DOHH2 (cell line): Measurements from ENCODE around the gene NFIA.

Experiments
- H3F3A ChIP-seq: fragments of 200-600 bp; sonication (generic), shearing (Covaris generic); 2 replicates; pipeline ENCODE4 v1.6.0; 2016; ENCODE audit warnings: antibody characterized with exemption, mild to moderate bottlenecking; ENCODE audit not compliant: control insufficient read depth, insufficient read depth
- H3K27ac ChIP-seq: fragments of 200-600 bp; sonication (generic); 2 replicates; pipeline ENCODE4 v1.5.1; 2014; ENCODE audit warnings: low read depth, mild to moderate bottlenecking, low read length, moderate library complexity
- H3K27me3 ChIP-seq: fragments of 200-600 bp; sonication (generic); 2 replicates; pipeline ENCODE4 v1.6.1; 2014; ENCODE audit warnings: mild to moderate bottlenecking, low read length, mixed read lengths; ENCODE audit not compliant: control insufficient read depth
- H3K36me3 ChIP-seq: fragments of 200-600 bp; sonication (generic); 2 replicates; pipeline ENCODE4 v1.6.1; 2014; ENCODE audit warnings: mild to moderate bottlenecking, low read length, moderate library complexity, mixed read lengths; ENCODE audit not compliant: control insufficient read depth
- H3K4me1 ChIP-seq: fragments of 200-600 bp; sonication (generic); 2 replicates; pipeline ENCODE4 v1.6.1; 2014; ENCODE audit warnings: mild to moderate bottlenecking, low read length, mixed read lengths; ENCODE audit not compliant: control insufficient read depth
- H3K4me2 ChIP-seq: fragments of 200-600 bp; sonication (generic); 2 replicates; pipeline ENCODE4 v1.6.0; 2014; ENCODE audit warnings: mild to moderate bottlenecking, low read length, moderate library complexity
- H3K4me3 ChIP-seq: fragments of 200-600 bp; sonication (generic); 2 replicates; pipeline ENCODE4 v1.5.1; 2014; ENCODE audit warnings: mild to moderate bottlenecking, low read length, mixed read lengths
- H3K79me2 ChIP-seq: fragments of 200-600 bp; sonication (generic); 2 replicates; pipeline ENCODE4 v1.6.1; 2014; ENCODE audit warnings: mild to moderate bottlenecking, low read length, mixed read lengths; ENCODE audit not compliant: control insufficient read depth
- H3K9me2 ChIP-seq: fragments of 200-600 bp; sonication (generic); replicated peaks from 2 replicates; pipeline ENCODE4 v1.6.1; 2014; ENCODE audit warnings: mild to moderate bottlenecking, low read length, mixed read lengths; ENCODE audit not compliant: control insufficient read depth
- H3K9me3 ChIP-seq: fragments of 200-600 bp; sonication (generic); 2 replicates; pipeline ENCODE4 v1.6.1; 2014; ENCODE audit warnings: antibody characterized with exemption, low read length, mixed read lengths; ENCODE audit not compliant: control insufficient read depth, insufficient read depth
- H4K20me1 ChIP-seq: fragments of 200-600 bp; sonication (generic); 2 replicates; pipeline ENCODE4 v1.6.0; 2014; ENCODE audit warnings: low read depth, mild to moderate bottlenecking, antibody characterized with exemption, low read length, moderate library complexity; ENCODE audit not compliant: control insufficient read depth, insufficient read depth
- EZH2phosphoT487 ChIP-seq: fragments of 200-600 bp; sonication (generic); IDR thresholded peaks from 2 replicates; pipeline ENCODE4 v1.6.1; 2017; ENCODE audit warnings: borderline replicate concordance, mild to moderate bottlenecking, antibody characterized with exemption, low read length, moderate library complexity, mixed read lengths
- TF ChIP-seq, protein P1 (sequence below): fragments of 200-600 bp; sonication (generic); IDR thresholded peaks from one replicate; pipeline ENCODE4 v1.5.1; 2014; ENCODE audit warnings: antibody characterized with exemption, mild to moderate bottlenecking, low read depth, low read length; ENCODE audit not compliant: poor library complexity, severe bottlenecking

Gene NFIA

DNA sequence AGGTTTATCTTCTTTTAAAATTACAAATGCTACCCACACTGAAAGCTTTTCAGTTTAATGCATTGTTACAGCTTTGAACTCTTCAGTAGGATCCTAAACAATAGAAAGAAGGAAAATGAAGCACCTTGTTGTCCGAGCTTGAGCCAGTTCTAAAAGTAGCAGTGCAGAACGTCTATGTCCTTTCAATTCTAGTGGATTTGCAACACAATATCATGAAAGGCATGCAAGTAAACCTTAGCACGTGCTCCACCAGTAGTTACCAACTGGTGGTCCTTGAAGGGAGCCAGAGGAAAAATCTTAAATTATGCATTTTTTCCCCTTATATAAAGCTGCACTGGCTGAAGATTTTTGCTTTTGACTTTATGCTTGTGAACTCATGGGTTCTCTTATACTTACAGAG lies 208.2 kb downstream of the NFIA start:
- no peaks in the 10 kb centered on the region for H3F3A ChIP-seq
- no peaks in the 10 kb centered on the region for H3K27me3 ChIP-seq
- no peak overlapping the region for H3K27ac ChIP-seq
- no peaks in the 10 kb centered on the region for H3K79me2 ChIP-seq
- H3K4me2 ChIP-seq: no peak overlapping the region
- H3K4me1 ChIP-seq: no peaks in the 10 kb centered on the region
- no peaks in the 10 kb centered on the region for H4K20me1 ChIP-seq
- TF ChIP-seq EZH2phosphoT487: no peak
- TF ChIP-seq, protein P1, sequence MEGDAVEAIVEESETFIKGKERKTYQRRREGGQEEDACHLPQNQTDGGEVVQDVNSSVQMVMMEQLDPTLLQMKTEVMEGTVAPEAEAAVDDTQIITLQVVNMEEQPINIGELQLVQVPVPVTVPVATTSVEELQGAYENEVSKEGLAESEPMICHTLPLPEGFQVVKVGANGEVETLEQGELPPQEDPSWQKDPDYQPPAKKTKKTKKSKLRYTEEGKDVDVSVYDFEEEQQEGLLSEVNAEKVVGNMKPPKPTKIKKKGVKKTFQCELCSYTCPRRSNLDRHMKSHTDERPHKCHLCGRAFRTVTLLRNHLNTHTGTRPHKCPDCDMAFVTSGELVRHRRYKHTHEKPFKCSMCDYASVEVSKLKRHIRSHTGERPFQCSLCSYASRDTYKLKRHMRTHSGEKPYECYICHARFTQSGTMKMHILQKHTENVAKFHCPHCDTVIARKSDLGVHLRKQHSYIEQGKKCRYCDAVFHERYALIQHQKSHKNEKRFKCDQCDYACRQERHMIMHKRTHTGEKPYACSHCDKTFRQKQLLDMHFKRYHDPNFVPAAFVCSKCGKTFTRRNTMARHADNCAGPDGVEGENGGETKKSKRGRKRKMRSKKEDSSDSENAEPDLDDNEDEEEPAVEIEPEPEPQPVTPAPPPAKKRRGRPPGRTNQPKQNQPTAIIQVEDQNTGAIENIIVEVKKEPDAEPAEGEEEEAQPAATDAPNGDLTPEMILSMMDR: no peak
- H3K9me2 ChIP-seq: no peaks in the 10 kb centered on the region
- no peak overlapping the region for H3K4me3 ChIP-seq
- no peaks in the 10 kb centered on the region for H3K9me3 ChIP-seq
- no peaks in the 10 kb centered on the region for H3K36me3 ChIP-seq

DNA sequence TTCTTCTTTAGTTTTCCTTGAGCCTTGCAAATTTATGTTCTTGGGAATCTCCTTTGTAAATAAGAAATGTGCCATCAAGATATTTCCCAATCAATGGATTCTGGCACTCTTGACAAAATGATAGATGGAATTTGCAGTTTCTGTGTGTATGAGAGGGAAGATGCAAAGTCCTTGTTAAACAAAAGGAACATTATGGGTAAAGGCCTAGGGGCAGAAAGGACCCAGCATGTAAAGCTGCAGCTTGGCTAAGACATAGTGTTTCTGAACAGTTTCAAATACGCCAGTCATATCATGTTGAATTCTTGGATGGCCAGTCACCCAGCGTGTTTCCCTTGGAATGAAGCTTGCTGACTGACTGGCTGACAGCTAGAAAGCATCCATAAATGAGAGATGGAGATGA lies 210.8 kb downstream of the NFIA start:
- TF ChIP-seq EZH2phosphoT487: no peak
- TF ChIP-seq, protein P1: no peak
- Histone ChIP-seq H3K36me3 (no peaks in the 10 kb centered on the region), H3K4me3 (no peak overlapping the region), H3K4me2 (no peak overlapping the region), H3K27me3 (no peaks in the 10 kb centered on the region), H3K27ac (no peak overlapping the region), H4K20me1 (no peaks in the 10 kb centered on the region), H3K9me3 (no peaks in the 10 kb centered on the region), H3F3A (no peaks in the 10 kb centered on the region), H3K4me1 (no peaks in the 10 kb centered on the region), H3K9me2 (no peaks in the 10 kb centered on the region), H3K79me2 (no peaks in the 10 kb centered on the region)

DNA sequence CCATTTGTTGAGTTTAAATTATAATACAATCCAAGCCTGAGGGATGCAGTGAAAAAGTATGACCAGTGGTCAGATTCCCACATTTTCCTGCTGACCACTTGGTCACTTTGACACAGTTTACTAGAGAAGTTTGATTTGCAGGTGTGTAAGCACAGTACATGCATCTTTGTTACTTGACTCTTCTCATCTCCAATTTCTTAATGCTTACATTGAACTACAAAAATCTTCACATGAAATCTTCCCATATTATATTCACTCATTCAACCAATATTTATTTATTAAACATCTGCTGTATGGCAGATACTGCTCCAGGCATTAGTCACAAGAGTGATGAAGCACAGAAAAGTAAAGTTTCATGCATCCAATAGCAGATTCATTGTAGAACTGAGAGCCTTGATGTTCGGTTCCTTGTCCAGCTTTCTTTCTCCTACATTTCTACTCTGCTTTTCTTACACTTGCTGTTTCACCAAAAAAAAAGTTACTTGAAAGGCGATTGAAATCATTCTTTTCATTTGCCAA lies 211.7 kb downstream of the NFIA start:
- Histone ChIP-seq H3K27ac (no peak overlapping the region), H3K9me2 (no peaks in the 10 kb centered on the region), H4K20me1 (no peaks in the 10 kb centered on the region), H3K4me3 (no peak overlapping the region), H3K79me2 (no peaks in the 10 kb centered on the region), H3K27me3 (no peaks in the 10 kb centered on the region), H3K36me3 (no peaks in the 10 kb centered on the region), H3K4me1 (no peaks in the 10 kb centered on the region), H3K4me2 (no peak overlapping the region), H3K9me3 (no peaks in the 10 kb centered on the region), H3F3A (no peaks in the 10 kb centered on the region)
- TF ChIP-seq EZH2phosphoT487: no peak
- TF ChIP-seq, protein P1: no peak

DNA sequence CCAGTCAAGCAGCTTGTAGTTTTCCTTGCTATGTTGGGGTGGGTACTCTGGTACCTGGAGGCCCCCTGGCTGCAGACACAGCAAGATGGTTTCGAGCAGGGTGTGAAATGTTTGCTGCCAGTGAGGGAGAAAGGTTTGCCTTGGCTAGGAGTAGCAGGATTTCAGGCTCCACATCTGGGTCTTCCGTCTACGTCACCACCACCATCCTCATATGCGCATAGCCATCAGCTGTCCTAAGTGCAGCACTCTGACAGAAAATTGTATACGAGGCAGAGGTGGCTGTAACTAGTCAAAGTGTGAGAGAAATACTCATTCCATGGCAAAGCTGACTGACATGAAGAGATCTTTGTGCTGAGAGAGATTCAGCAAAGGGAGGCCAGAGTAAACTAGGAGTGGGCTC lies 212.6 kb downstream of the NFIA start:
- H3K36me3 ChIP-seq: no peaks in the 10 kb centered on the region
- H3K27me3 ChIP-seq: no peaks in the 10 kb centered on the region
- no peaks in the 10 kb centered on the region for H3K9me3 ChIP-seq
- H3K4me3 ChIP-seq: no peak overlapping the region
- no peaks in the 10 kb centered on the region for H3F3A ChIP-seq
- H3K4me1 ChIP-seq: no peaks in the 10 kb centered on the region
- H3K79me2 ChIP-seq: no peaks in the 10 kb centered on the region
- no peaks in the 10 kb centered on the region for H3K9me2 ChIP-seq
- H3K4me2 ChIP-seq: no peak overlapping the region
- TF ChIP-seq EZH2phosphoT487: no peak
- TF ChIP-seq, protein P1: no peak
- H4K20me1 ChIP-seq: no peaks in the 10 kb centered on the region
- H3K27ac ChIP-seq: no peak overlapping the region
